ENCODE data around the gene HACD4.

DNA sequence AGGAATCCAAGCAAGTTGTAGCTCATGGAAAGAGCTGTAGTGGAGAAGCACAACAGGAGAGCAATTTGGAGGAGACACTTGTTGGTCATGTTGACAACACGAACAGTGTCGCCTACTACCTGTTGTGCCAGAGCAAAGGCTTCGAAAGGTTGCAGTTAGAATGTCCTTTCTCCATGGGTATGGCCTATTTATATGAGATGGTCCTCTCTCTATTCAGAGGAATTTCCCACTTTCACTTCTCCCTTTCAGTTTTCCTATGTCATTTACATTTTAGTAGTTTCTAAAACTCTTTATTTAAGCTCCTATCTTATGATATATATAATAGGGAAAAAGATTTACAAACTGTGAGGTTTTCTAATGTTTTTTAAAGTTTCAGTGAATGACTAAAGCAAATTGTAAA, 46.3 kb upstream of the HACD4 start, which contains the start of gene IFNB1:
- TF ChIP-seq, protein P1, sequence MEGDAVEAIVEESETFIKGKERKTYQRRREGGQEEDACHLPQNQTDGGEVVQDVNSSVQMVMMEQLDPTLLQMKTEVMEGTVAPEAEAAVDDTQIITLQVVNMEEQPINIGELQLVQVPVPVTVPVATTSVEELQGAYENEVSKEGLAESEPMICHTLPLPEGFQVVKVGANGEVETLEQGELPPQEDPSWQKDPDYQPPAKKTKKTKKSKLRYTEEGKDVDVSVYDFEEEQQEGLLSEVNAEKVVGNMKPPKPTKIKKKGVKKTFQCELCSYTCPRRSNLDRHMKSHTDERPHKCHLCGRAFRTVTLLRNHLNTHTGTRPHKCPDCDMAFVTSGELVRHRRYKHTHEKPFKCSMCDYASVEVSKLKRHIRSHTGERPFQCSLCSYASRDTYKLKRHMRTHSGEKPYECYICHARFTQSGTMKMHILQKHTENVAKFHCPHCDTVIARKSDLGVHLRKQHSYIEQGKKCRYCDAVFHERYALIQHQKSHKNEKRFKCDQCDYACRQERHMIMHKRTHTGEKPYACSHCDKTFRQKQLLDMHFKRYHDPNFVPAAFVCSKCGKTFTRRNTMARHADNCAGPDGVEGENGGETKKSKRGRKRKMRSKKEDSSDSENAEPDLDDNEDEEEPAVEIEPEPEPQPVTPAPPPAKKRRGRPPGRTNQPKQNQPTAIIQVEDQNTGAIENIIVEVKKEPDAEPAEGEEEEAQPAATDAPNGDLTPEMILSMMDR (IDR thresholded peaks at IDR 0.05; ENCODE audit: low read length): no peak
- TF ChIP-seq EZH2phosphoT487 (IDR thresholded peaks at IDR 0.05; ENCODE audit: low read length): no peak

All from MM.1S (cell line).